SHP77 treated with DMSO at 0.1 percent for 48 hours (cell line): Measurements from ENCODE around the gene DCAKD.
A peak's percentile ranks its signal among the peaks of the same experiment; 100 is the strongest.
"Not testable (repeated sequence)": the region's sequence is repeated elsewhere in the genome, so short reads cannot be mapped to it uniquely, and the experiment has no call there.

ENCODE experiments used
- DNase-seq: peaks from one replicate; lab custom pipeline; 2025; lab: John Stamatoyannopoulos, UW

DCAKD gene

GRCh38 chr17:45063198-45063597 is 11.8 kb upstream of the DCAKD start:
- DNase-seq: no peak

GRCh38 chr17:45061606-45062205 is 10.3 kb upstream of the DCAKD start:
- no peak for DNase-seq

- DNase-seq: peak; percentile 99
These were observed 9.6 kb upstream of the DCAKD start, which contains the start of gene NMT1 for GRCh38 chr17:45060797-45061605. NMT1 (plus strand) TSS chr17:45061317; CDS start chr17:45061330, 13 bp downstream.

GRCh38 chr17:45060382-45060796 is 9.0 kb upstream of the DCAKD start:
- no peak for DNase-seq

- peak; percentile 63 for DNase-seq
These were observed 780 bp upstream of the DCAKD start for GRCh38 chr17:45052052-45052772.

- DNase-seq: not testable (repeated sequence)
These were observed 254 bp upstream of the DCAKD start for GRCh38 chr17:45051720-45052051.

- DNase-seq: no peak
These were observed 862 bp downstream of the DCAKD start for GRCh38 chr17:45050481-45051059.

GRCh38 chr17:45048795-45049563 is 2.5 kb downstream of the DCAKD start:
- DNase-seq: no peak

- DNase-seq: no peak
These were observed 4.8 kb downstream of the DCAKD start for GRCh38 chr17:45046537-45047125.

GRCh38 chr17:45043813-45044540 is 7.5 kb downstream of the DCAKD start:
- DNase-seq: no peak

GRCh38 chr17:45042346-45043120 is 8.9 kb downstream of the DCAKD start:
- no peak for DNase-seq

GRCh38 chr17:45040459-45040858 is 11.0 kb downstream of the DCAKD start:
- no peak for DNase-seq

GRCh38 chr17:45038728-45039634 is 12.5 kb downstream of the DCAKD start:
- no peak for DNase-seq

- DNase-seq: no peak
These were observed 14.7 kb downstream of the DCAKD start for GRCh38 chr17:45036691-45037090.

GRCh38 chr17:45035848-45036247 is 15.6 kb downstream of the DCAKD start:
- no peak for DNase-seq

GRCh38 chr17:45034599-45034998 is 16.8 kb downstream of the DCAKD start:
- DNase-seq: no peak

GRCh38 chr17:45032174-45032541 is 19.3 kb downstream of the DCAKD start:
- no peak for DNase-seq

GRCh38 chr17:45031231-45032173 is 19.9 kb downstream of the DCAKD start:
- DNase-seq: no peak
